PFSK-1 (cell line): ENCODE data around the gene GTPBP8.

ENCODE experiments used
- FOXP2 ChIP-seq: optimal IDR thresholded peaks from 2 replicates; pipeline ENCODE3; 2011; ENCODE audit warnings: borderline replicate concordance, control low read depth, inconsistent platforms; ENCODE audit not compliant: insufficient read depth; ENCODE audit errors: extremely low read length, extremely low read depth
- POLR2AphosphoS5 ChIP-seq: IDR thresholded peaks from 2 replicates; pipeline ENCODE4 v1.6.1; 2012; ENCODE audit warnings: low read depth, mild to moderate bottlenecking, control low read depth, low read length, moderate library complexity
- SIN3A ChIP-seq: IDR thresholded peaks from 2 replicates; pipeline ENCODE4 v1.6.1; 2012; ENCODE audit warnings: mild to moderate bottlenecking, low read length, moderate library complexity, borderline replicate concordance; ENCODE audit not compliant: insufficient read depth
- TAF1 ChIP-seq: IDR thresholded peaks from 2 replicates; pipeline ENCODE4 v1.6.1; 2012; ENCODE audit warnings: low read length, control low read depth, borderline replicate concordance; ENCODE audit not compliant: insufficient read depth
- TF ChIP-seq, protein P1 (sequence below), 2 experiments: IDR thresholded peaks; 2 replicates each; pipeline versions ENCODE4 v1.6.1 to v1.8.0; 2011 to 2012; ENCODE audit warnings: low read depth in 2 of 2, low read length in 2 of 2, control low read depth in 1 of 2, inconsistent platforms in 1 of 2, mild to moderate bottlenecking in 1 of 2, moderate library complexity in 1 of 2; ENCODE audit not compliant: insufficient read depth in 1 of 2

Gene GTPBP8

DNA sequence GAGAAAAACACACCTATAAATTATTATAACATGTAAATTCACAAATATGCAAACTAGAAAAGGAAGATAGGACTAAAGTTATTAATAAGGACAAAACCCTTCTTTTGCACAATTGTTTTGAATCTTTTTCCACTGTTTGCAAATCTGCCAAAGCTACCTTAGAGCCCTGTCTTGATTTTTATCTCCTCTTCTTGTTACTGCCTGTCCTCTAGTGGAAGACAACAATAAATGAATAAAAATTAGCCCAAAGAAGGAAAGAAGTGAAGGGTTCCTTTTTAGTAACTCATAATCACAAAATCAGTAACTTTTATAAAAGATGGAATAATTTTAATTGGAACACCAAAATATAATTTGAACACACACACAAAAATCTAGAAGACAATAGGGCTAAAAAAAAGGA lies 18.6 kb upstream of the GTPBP8 start:
- TF ChIP-seq, protein P1, sequence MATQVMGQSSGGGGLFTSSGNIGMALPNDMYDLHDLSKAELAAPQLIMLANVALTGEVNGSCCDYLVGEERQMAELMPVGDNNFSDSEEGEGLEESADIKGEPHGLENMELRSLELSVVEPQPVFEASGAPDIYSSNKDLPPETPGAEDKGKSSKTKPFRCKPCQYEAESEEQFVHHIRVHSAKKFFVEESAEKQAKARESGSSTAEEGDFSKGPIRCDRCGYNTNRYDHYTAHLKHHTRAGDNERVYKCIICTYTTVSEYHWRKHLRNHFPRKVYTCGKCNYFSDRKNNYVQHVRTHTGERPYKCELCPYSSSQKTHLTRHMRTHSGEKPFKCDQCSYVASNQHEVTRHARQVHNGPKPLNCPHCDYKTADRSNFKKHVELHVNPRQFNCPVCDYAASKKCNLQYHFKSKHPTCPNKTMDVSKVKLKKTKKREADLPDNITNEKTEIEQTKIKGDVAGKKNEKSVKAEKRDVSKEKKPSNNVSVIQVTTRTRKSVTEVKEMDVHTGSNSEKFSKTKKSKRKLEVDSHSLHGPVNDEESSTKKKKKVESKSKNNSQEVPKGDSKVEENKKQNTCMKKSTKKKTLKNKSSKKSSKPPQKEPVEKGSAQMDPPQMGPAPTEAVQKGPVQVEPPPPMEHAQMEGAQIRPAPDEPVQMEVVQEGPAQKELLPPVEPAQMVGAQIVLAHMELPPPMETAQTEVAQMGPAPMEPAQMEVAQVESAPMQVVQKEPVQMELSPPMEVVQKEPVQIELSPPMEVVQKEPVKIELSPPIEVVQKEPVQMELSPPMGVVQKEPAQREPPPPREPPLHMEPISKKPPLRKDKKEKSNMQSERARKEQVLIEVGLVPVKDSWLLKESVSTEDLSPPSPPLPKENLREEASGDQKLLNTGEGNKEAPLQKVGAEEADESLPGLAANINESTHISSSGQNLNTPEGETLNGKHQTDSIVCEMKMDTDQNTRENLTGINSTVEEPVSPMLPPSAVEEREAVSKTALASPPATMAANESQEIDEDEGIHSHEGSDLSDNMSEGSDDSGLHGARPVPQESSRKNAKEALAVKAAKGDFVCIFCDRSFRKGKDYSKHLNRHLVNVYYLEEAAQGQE (IDR thresholded peaks at IDR 0.05; ENCODE audit: insufficient read depth in 1 of 2, low read depth in 2 of 2, low read length in 2 of 2) = no peak
- TF ChIP-seq SIN3A (no peak), POLR2AphosphoS5 (no peak), TAF1 (no peak), FOXP2 (no peak)

DNA sequence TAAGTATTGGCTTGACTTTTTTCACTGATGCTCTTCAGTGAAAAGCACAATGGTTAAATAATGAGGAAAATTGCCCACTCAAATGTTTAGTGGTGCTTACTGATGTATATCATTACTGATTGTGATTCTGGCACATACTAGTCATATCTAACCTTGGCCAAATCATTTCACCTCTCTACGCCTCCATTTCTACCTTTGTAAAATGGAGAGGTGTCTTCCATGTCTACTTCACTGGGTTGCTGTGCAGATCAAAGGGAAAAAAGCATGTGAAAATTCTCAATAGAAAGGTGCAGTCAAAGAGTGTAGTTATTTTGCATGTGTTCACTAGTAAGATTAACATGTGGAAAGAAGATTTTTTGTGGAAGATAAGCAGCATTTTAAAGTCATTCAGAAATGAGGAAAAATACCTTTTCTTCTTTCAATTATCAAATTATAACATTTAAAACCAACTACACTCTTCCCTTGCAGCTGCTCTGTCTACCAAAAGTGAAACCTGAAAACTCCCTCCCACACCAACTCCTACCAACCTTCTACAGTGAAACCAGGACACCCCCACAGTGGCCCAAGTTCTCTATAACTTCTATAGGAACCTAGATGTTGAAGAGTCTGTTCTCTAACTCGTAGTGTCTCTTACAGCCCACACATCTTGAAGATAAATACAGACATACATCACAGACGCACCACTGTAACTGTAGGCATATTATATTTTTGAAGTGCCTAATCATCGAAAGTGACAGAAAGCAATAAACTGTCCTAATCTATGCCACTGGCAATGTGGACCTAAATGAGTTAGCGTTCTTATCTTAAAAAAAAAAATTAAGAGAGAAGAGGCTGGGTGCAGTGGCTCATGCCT lies 17.2 kb upstream of the GTPBP8 start:
- no peak for TF ChIP-seq TAF1
- TF ChIP-seq POLR2AphosphoS5 = no peak
- TF ChIP-seq, protein P1 (IDR thresholded peaks at IDR 0.05; ENCODE audit: insufficient read depth in 1 of 2, low read depth in 2 of 2, low read length in 2 of 2) = no peak
- TF ChIP-seq SIN3A = no peak
- no peak for TF ChIP-seq FOXP2

DNA sequence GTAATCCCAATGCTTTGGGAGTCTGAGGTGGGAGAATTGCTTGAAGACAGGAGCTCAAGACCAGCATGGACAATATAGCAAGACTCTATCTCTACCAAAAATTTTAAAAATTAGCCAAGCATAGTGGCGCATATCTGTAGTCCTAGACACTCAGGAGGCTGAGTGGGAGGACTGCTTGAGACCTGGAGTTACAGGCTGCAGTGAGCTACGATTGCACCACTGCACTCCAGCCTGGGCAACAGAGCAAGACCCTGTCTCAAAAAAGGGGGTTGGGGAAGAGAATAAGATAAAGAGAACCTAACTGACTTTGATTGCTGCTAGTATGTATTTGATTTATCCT lies 16.6 kb upstream of the GTPBP8 start:
- TF ChIP-seq FOXP2 = no peak

DNA sequence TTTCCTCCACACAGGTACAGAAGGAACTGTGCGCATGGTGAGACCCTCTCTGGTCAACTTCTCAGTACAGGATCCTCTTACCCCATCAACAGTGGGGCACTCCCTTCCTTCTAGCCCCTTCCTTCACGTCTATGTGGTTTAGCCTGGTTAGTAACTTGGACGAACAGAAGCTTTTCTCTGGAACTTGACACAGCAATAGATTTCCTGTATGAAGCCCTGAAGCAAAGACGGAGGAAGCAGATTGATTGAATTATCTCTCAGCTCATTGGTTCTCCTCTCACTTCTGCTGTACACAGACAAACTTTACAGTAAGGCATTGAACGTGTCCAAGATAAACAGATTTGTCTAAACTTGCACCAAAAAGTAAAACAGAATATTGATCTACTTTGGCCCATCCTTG lies 15.9 kb upstream of the GTPBP8 start, which contains the start of gene CD200R1:
CD200R1 (minus strand) TSS at position 210 of the 400 bp plus-strand sequence. CDS start 246 bp downstream, outside the sequence.
- TF ChIP-seq TAF1 (no peak), SIN3A (no peak)

DNA sequence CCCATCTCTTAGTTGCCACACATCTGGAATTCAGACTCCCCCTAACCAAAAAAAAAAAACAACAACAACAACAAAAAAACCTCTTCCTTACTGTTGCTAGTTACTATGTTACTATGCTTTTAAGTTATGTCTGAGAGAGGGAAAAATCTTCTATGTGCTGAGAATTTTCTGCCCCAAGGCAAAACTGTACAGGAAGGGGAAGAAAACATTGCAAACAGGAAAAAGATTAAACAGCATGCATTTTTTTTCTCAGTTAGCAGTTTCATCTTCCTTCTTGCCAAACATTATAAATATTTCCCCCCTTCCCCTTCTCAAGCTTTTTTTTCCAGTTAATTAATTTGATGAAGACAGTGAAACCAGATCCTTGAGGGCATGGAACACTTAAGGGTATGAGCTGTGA lies 14.8 kb upstream of the GTPBP8 start:
- TF ChIP-seq TAF1 = no peak
- TF ChIP-seq POLR2AphosphoS5 = no peak
- TF ChIP-seq FOXP2 = no peak
- TF ChIP-seq SIN3A = no peak
- TF ChIP-seq, protein P1 (IDR thresholded peaks at IDR 0.05; ENCODE audit: insufficient read depth in 1 of 2, low read depth in 2 of 2, low read length in 2 of 2) = no peak

DNA sequence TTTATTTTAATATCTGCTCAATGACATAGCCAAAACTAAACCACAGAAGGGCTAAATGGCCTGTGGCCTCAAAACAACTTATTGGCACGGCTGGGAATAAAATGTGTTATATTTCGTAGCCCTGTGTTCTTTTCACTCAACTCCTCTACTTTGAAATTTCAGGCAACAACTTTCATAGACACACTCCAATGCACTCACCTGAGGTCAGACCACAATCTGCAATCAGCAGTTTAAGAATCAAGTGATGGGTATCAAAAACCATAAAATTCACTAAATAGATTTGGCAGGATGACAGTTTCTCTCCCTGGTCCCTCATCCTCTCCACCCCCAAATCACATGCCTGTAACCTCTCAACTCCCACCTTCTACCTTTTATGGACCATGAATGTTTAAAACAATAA lies 13.8 kb upstream of the GTPBP8 start:
- TF ChIP-seq POLR2AphosphoS5 (no peak), SIN3A (no peak), FOXP2 (no peak), TAF1 (no peak)
- TF ChIP-seq, protein P1 (IDR thresholded peaks at IDR 0.05; ENCODE audit: insufficient read depth in 1 of 2, low read depth in 2 of 2, low read length in 2 of 2) = no peak
